Measurements from ENCODE around the gene ESRRA. TPM values are rescaled to one million over a fixed set of nuclear protein-coding genes. Genes with fewer than 3 reads are reported as not detected.

The ESRRA gene
- total and polyA plus RNA-seq, 2 of the 13 experiments (the other 11 are each of a cell fraction or from before 2014, with no cell fraction given), result 18.1 to 36.3 TPM

- peaks cover 5 to 15% of the 10 kb centered on the region in 2 experiments; a peak in 3 of 5 replicates for H3K36me3 ChIP-seq (replicated peaks in 1 of 2; ENCODE audit: control insufficient read depth in 1 of 2, insufficient read depth in 2 of 2, low read length in 2 of 2)
- no peaks in the 10 kb centered on the region for H4K20me1 ChIP-seq (ENCODE audit: insufficient read depth, low read length)
- CTCF ChIA-PET (ENCODE audit: low intra/inter-chr PET ratio, low total read pairs), result no interaction called here
- no peak overlapping the region for H2AFZ ChIP-seq (ENCODE audit: low read length)
- H3K9me3 ChIP-seq (ENCODE audit: low read length), result no peaks in the 10 kb centered on the region
- in situ Hi-C loops (cut with HindIII; ENCODE audit: extremely low pct_ligation_motif_present, low pct_unique_long_range_greater_than_20kb), result no loop called here
- peak; percentile 20 for DNase-seq (ENCODE audit: low spot score)
- BruUV-seq (replicated peaks), result no TSS peak
- peak overlapping the region; percentile 57 for H3K27ac ChIP-seq (ENCODE audit: extremely low read length, insufficient read depth, low read length)
- ATAC-seq, result peak; percentile 28
- 22% methylated on average over 2 of the region's 13 CpGs for whole genome bisulfite sequencing (ENCODE audit: low lambda C conversion rate)
- no peaks in the 10 kb centered on the region for H3K79me2 ChIP-seq (ENCODE audit: insufficient read depth, low read length)
- intact Hi-C loops (cut with micrococcal nuclease; ENCODE audit: unreplicated experiment), result loop anchor here (2.0 kb wide), 1 partner anchor 41 kb away; the partner anchor contains the start of gene TRMT112
- peaks cover 56% of the 10 kb centered on the region for H3K4me1 ChIP-seq (ENCODE audit: insufficient read depth, low read length)
- POLR2A ChIA-PET, result interaction anchor here (0.6 to 6.5 kb wide), 3 partner anchors 17 to 87 kb away, joined by 3 to 61 read pairs (median 3); partner anchors contain the start of genes PRDX5 and TRMT112
- H3K4me2 ChIP-seq (ENCODE audit: low read depth, low read length), result peak overlapping the region; percentile 99
- no peak for FAIRE-seq
- peak overlapping the region; percentile 80 to 96 (median 94) for H3K4me3 ChIP-seq (replicated peaks in 1 of 3; ENCODE audit: insufficient read depth in 1 of 3, low read depth in 2 of 3, low read length in 3 of 3)
- H3K9ac ChIP-seq (ENCODE audit: insufficient read depth, low read depth, low read length), result peak overlapping the region; percentile 93
- peaks cover 0 to 8% of the 10 kb centered on the region in 2 experiments; a peak in 3 of 5 replicates for H3K27me3 ChIP-seq (ENCODE audit: control insufficient read depth in 1 of 2, insufficient read depth in 2 of 2, low read length in 2 of 2)
- TF ChIP-seq ZNF224 (CRISPR knock-in tag; IDR thresholded peaks at IDR 0.05) (no peak), ZNF558 (CRISPR knock-in tag; IDR thresholded peaks at IDR 0.05; ENCODE audit: borderline replicate concordance) (0 out of 2 replicates have a peak, but pooled peaks have one; percentile 5), ZNF772 (CRISPR knock-in tag; IDR thresholded peaks at IDR 0.05) (peak; percentile 45; the same call in 1 of the 2 replicates), ZNF235 (CRISPR knock-in tag; IDR thresholded peaks at IDR 0.05; ENCODE audit: borderline replicate concordance) (0 out of 2 replicates have a peak, but pooled peaks have one; percentile 20), LCORL (IDR thresholded peaks at IDR 0.05) (no peak), LCORL (CRISPR knock-in tag; IDR thresholded peaks at IDR 0.05) (peak; percentile 50; the same call in 1 of the 2 replicates), KAT2B (IDR thresholded peaks at IDR 0.05; ENCODE audit: borderline replicate concordance, low read depth, low read length) (no peak), HNRNPK (IDR thresholded peaks at IDR 0.05; ENCODE audit: low read depth, low read length, poor library complexity, severe bottlenecking) (no peak), ZNF563 (CRISPR knock-in tag; IDR thresholded peaks at IDR 0.05) (no peak), EED (CRISPR knock-in tag; IDR thresholded peaks at IDR 0.05) (0 out of 2 replicates have a peak, but pooled peaks have one; percentile 79), AFF4 (CRISPR knock-in tag; IDR thresholded peaks at IDR 0.05) (no peak), HIC2 (CRISPR knock-in tag; IDR thresholded peaks at IDR 0.05; ENCODE audit: low read depth) (peak; percentile 46; the same call in 1 of the 2 replicates), NFKBIZ (CRISPR knock-in tag; IDR thresholded peaks at IDR 0.05) (no peak), ZNF674 (CRISPR knock-in tag; IDR thresholded peaks at IDR 0.05; ENCODE audit: low read depth) (no peak; the same call in 1 of the 2 replicates), TFE3 (CRISPR knock-in tag; IDR thresholded peaks at IDR 0.05) (no peak), SP5 (CRISPR knock-in tag; IDR thresholded peaks at IDR 0.05; ENCODE audit: borderline replicate concordance, low read depth) (peak; percentile 39; the same call in 1 of the 2 replicates)
Observed at GRCh38 chr11:64357904-64358535, 52.7 kb downstream of the ESRRA start.
